SH-SY5Y (cell line): ENCODE measurements around the gene FZR1.

Source experiments
- GATA2 ChIP-seq: IDR thresholded peaks from 2 replicates; pipeline ENCODE4 v1.6.1; 2011; ENCODE audit warnings: mild to moderate bottlenecking, low read depth, low read length
- GATA3 ChIP-seq: IDR thresholded peaks from 2 replicates; pipeline ENCODE4 v1.6.1; 2011; ENCODE audit warnings: low read depth, mild to moderate bottlenecking, low read length, moderate library complexity

DNA sequence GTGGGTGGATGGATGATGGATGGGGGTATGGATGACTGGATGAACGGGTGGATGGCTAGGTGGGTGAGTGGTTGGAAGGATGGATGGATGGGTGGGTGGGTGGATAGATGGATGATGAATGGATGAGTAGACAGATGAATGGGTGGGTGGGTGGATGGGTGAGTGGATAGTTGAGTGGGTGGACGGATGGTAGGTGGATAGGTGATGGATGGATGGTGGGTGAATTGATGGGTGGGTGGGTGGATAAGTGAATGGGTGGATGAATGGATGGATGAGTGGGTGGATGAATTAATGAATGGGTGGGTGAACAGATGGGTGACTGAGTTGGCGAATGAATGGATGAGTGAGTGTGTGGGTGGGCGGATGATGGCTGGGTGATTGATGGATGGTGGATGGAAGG, 30.7 kb upstream of the FZR1 start:
- TF ChIP-seq GATA2 (no peak), GATA3 (no peak)
